ENCODE results near the gene FETUB. TPM values are rescaled to one million over a fixed set of nuclear protein-coding genes. Genes with fewer than 3 reads are reported as not detected.

The FETUB gene, protein sequence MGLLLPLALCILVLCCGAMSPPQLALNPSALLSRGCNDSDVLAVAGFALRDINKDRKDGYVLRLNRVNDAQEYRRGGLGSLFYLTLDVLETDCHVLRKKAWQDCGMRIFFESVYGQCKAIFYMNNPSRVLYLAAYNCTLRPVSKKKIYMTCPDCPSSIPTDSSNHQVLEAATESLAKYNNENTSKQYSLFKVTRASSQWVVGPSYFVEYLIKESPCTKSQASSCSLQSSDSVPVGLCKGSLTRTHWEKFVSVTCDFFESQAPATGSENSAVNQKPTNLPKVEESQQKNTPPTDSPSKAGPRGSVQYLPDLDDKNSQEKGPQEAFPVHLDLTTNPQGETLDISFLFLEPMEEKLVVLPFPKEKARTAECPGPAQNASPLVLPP
- not detected for total RNA-seq

DNA sequence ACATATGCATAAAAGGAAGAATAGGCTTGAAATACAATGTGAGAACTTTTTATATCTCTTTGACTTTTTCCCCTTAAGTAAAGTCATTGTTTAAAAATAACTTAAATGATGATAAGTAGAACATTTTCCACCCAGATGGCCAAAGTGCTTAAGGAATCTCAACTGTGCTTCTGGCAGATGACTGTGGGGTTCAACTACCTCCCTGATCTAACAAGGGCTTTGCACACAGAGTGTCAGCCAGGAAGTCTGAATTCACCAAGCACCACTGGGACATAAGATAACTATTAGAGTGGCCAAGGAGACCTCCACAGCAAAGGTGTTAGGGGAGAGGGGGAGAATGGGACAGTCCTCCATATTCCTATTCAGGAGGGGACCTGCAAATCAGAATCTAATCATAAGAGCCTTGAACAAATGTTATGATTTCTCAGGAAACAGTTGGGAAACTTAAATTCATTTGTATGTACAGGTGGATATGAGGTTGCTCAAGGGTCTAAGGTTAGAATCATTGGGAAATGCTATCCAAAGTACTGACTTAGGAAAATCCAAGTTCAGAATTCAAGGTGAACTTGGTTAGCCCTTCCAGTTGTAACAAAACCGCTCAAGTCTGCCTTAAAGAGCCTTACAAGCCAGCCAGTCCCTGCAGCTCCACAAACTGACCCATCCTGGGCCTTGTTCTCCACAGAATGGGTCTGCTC lies at the start of gene FETUB:
Gene FETUB (plus strand): TSS at position 622 of the 695 bp plus-strand sequence. CDS start 62 bp downstream, at position 684.

DNA sequence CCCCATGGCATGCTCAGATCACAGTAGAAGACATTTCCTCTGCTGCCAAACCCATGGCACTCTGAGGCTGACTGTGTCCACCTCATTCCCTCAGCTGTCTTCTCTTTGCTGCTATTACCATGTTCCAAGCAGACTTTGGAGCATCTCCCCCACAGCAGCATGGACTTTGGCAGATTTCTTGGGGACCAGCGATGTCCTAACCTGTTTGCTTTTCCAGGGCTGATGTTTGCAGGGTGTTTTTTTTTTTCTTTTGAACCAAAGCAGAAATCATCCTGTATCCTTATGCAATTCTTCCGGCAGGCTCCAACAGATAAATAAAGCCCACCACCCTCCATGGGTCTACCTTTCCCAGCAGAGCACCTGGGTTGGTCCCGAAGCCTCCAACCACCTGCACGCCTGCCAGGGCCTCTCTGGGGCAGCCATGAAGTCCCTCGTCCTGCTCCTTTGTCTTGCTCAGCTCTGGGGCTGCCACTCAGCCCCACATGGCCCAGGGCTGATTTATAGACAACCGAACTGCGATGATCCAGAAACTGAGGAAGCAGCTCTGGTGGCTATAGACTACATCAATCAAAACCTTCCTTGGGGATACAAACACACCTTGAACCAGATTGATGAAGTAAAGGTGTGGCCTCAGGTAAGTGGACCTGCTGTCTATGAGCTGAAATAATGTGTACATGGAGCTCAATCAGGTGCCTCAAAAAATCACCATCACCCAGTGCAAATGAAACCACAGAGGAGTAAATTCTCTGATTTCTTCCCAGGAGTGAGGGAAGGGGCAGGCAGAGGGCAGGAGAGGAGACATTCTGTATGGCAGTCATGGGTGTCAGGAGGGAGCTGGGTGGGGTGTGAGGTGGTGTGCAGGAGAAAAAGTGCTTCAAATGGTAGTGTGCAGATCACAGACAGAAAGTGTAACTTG lies 27.2 kb upstream of the FETUB start, which contains the start of gene AHSG:
Gene AHSG (plus strand): TSS at position 340 of the 916 bp plus-strand sequence. CDS start 82 bp downstream, at position 422.

DNA sequence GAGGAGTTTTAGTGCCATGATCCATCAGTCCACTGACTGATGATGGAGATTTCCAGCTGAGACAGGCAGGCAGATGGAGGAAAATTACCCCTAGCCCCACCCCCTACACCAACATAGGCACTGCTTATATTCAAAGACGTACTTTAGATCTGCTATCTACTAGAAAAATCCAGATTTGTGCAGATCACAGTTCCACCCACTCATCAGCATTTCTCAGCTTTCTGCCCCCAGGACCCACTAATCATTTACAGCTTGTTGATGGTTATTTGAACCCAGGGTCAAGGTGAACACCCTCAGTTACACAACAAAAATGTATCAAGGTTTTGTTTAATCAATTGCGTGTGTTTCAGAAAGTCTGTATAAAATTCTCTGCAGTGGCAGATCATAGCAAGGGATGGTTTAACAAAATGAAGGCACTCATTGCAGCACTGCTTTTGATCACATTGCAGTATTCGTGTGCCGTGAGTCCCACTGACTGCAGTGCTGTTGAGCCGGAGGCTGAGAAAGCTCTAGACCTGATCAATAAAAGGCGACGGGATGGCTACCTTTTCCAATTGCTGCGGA lies 25.5 kb downstream of the FETUB start, which contains the start of gene HRG:
Gene HRG (plus strand): TSS at position 390 of the 564 bp plus-strand sequence. CDS start 18 bp downstream, at position 408.

Small RNA genes lying within 50 kb of the gene (small RNA-seq; reads per million reads assigned to genes)
- gene RF00017 (ENCODE audit: low replicate concordance) = not detected

Other genes with a start within 250 kb of the FETUB start
- gene CRYGS, start 96.0 kb upstream of the FETUB start, total RNA-seq = 2.9 TPM
- 17.9 TPM for gene TBCCD1, start 73.1 kb upstream of the FETUB start, total RNA-seq
- 32.3 TPM for gene DNAJB11, start 69.7 kb upstream of the FETUB start, total RNA-seq
- 1.3 TPM for gene AHSG, start 27.3 kb upstream of the FETUB start, total RNA-seq
- 0.88 TPM for gene HRG, start 25.6 kb downstream of the FETUB start, total RNA-seq
- 116 TPM for gene KNG1, start 77.0 kb downstream of the FETUB start, total RNA-seq
- gene EIF4A2, start 143.2 kb downstream of the FETUB start, total RNA-seq = 609 TPM
- gene RFC4, start 166.1 kb downstream of the FETUB start, total RNA-seq = 19.0 TPM
- 2.5 TPM for gene ADIPOQ, start 202.3 kb downstream of the FETUB start, total RNA-seq